Tibial nerve (tissue), 3 donors: ENCODE measurements around the gene EVPL.

ENCODE experiments used
- POLR2A ChIP-seq, 2 donors: fragments of 450-650 bp; IDR thresholded peaks; one replicate each; pipeline ENCODE4 v1.6.1; 2017; ENCODE audit warnings: antibody characterized with exemption in 2 of 2, mild to moderate bottlenecking in 2 of 2, moderate library complexity in 2 of 2
- TF ChIP-seq, protein P1 (sequence below), 5 experiments: fragments of 200-600 bp in 3 of 5; fragments of 450-650 bp in 2 of 5; sonication (generic) in 3 of 5; IDR thresholded peaks; one replicate each; pipeline ENCODE4 v1.5.1; 2016 to 2019; ENCODE audit warnings: antibody characterized with exemption in 5 of 5, mild to moderate bottlenecking in 3 of 5, moderate library complexity in 2 of 5

DNA sequence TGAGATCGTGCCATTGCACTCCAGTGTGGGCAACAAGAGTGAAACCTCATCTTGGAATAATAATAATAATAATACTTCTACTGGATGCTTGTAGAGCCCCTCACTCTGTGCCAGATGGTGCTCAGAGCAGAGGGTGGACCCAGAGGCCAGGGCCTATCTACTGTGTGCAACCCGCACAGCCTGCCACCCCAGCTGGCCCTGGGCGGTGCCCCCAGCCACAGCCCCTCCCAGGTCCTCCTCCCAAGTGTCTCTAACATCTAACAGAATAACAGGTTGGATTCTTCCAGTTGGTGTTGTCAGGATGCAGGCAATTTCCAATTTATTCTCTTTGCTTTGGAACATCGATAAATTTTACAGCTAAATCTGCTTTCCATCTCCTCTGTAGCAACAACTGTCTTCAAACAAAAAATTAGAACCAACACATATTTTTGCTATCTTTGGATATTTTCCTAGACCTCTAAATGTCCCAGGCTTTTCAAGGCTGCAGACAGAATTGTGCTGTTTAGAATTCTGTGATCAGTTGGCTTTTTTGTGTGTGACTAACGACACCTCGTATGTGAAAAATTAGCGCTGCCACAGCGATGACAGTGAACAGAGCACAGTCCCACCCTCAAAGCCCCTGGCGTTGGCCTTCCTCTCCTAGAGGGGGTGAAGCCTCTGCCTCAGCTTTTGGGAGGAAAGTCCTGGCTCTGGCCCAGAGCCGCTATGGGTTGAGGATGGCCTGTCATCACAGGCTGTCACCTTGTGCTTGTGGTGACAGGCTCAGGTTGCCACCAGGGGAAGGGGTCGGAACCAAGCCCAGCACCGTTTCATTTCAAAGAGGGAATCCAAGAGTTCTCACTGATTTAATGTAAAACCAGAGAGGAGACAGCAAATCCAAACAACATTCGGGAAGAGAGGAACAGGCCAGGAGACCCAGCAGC is 7.6 kb upstream of the EVPL start:
- TF ChIP-seq, protein P1, sequence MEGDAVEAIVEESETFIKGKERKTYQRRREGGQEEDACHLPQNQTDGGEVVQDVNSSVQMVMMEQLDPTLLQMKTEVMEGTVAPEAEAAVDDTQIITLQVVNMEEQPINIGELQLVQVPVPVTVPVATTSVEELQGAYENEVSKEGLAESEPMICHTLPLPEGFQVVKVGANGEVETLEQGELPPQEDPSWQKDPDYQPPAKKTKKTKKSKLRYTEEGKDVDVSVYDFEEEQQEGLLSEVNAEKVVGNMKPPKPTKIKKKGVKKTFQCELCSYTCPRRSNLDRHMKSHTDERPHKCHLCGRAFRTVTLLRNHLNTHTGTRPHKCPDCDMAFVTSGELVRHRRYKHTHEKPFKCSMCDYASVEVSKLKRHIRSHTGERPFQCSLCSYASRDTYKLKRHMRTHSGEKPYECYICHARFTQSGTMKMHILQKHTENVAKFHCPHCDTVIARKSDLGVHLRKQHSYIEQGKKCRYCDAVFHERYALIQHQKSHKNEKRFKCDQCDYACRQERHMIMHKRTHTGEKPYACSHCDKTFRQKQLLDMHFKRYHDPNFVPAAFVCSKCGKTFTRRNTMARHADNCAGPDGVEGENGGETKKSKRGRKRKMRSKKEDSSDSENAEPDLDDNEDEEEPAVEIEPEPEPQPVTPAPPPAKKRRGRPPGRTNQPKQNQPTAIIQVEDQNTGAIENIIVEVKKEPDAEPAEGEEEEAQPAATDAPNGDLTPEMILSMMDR (IDR thresholded peaks at IDR 0.05): no peak
- no peak for TF ChIP-seq POLR2A (IDR thresholded peaks at IDR 0.05)
